HepG2 (cell line): ENCODE measurements around the gene MAP2K2. TPM values are rescaled to one million over a fixed set of nuclear protein-coding genes. Genes with fewer than 3 reads are reported as not detected.

Experiments used
- ATAC-seq: fragments of 200-7000 bp; cut with Tn5 transposase; 3 replicates; pipeline ENCODE4 v1.9.1; 2020; ENCODE audit warnings: mild to moderate bottlenecking, moderate library complexity
- BruUV-seq: library from RNA; stranded (reverse); fragments of 400-500 nt; replicated peaks from 2 replicates; lab custom pipeline; 2021; lab: Mats Ljungman, UMichigan
- CTCF ChIA-PET: fragments of 300-600 bp; formaldehyde crosslinking; extraction: SDS; loops from one replicate; lab custom pipeline; 2021; ENCODE audit warnings: low total read pairs, inconsistent platforms, low intra/inter-chr PET ratio; lab: Yijun Ruan, JAX
- POLR2A ChIA-PET: fragments of 350-600 bp; sonication (Branson Sonifier 250); formaldehyde crosslinking; loops from one replicate; lab custom pipeline; 2020; ENCODE audit warnings: antibody characterized with exemption, inconsistent platforms; lab: Yijun Ruan, JAX
- DNase-seq: peaks from one replicate; pipeline ENCODE4 v3.0.0-alpha.2; 2015; ENCODE audit warnings: low spot score
- FAIRE-seq: peaks from 3 replicates; lab custom pipeline; 2011; peaks lifted over from hg19 to GRCh38; lab: Jason Lieb, UNC
- H2AFZ ChIP-seq: one replicate; pipeline ENCODE4 v1.6.1; 2011; ENCODE audit warnings: low read length, inconsistent platforms
- H3K27ac ChIP-seq: fragments of 300-600 bp; 3 replicates; pipeline ENCODE4 v1.8.0; 2011; ENCODE audit warnings: mixed run types, mild to moderate bottlenecking, mixed read lengths, low read length, inconsistent platforms; ENCODE audit not compliant: insufficient read depth; ENCODE audit errors: extremely low read length
- H3K27me3 ChIP-seq, 2 experiments: fragments of 200-600 bp in 1 of 2; 2 replicates in 1 of 2; 3 replicates in 1 of 2; pipeline versions ENCODE4 v1.6.0 to v1.8.0; 2011; ENCODE audit warnings: low read length in 2 of 2, mild to moderate bottlenecking in 2 of 2, moderate library complexity in 2 of 2, inconsistent platforms in 1 of 2; ENCODE audit not compliant: insufficient read depth in 2 of 2, control insufficient read depth in 1 of 2
- H3K36me3 ChIP-seq, 2 experiments: fragments of 200-600 bp in 1 of 2; replicated peaks in 1 of 2; 2 replicates in 1 of 2; 3 replicates in 1 of 2; pipeline versions ENCODE4 v1.5.1 to v1.8.0; 2011; ENCODE audit warnings: low read length in 2 of 2, inconsistent platforms in 1 of 2; ENCODE audit not compliant: insufficient read depth in 2 of 2, control insufficient read depth in 1 of 2
- H3K4me1 ChIP-seq: 2 replicates; pipeline ENCODE4 v1.5.1; 2012; ENCODE audit warnings: low read length, inconsistent platforms; ENCODE audit not compliant: insufficient read depth
- H3K4me2 ChIP-seq: 2 replicates; pipeline ENCODE4 v1.6.0; 2011; ENCODE audit warnings: low read depth, low read length, inconsistent platforms
- H3K4me3 ChIP-seq, 3 experiments: fragments of 200-600 bp in 1 of 3; sonication (generic), shearing (Covaris generic) in 1 of 3; replicated peaks in 1 of 3; 2 replicates each; pipeline ENCODE4 v1.5.1; 2011 to 2016; ENCODE audit warnings: low read length in 3 of 3, inconsistent platforms in 2 of 3, low read depth in 2 of 3, mild to moderate bottlenecking in 2 of 3, control low read depth in 1 of 3, mixed read lengths in 1 of 3; ENCODE audit not compliant: insufficient read depth in 1 of 3
- H3K79me2 ChIP-seq: one replicate; pipeline ENCODE4 v1.6.1; 2011; ENCODE audit warnings: low read length, inconsistent platforms; ENCODE audit not compliant: insufficient read depth
- H3K9ac ChIP-seq: 2 replicates; pipeline ENCODE4 v1.6.0; 2011; ENCODE audit warnings: mild to moderate bottlenecking, low read depth, low read length, inconsistent platforms; ENCODE audit not compliant: insufficient read depth
- H3K9me3 ChIP-seq: 2 replicates; pipeline ENCODE4 v1.5.1; 2012; ENCODE audit warnings: mild to moderate bottlenecking, low read length
- H4K20me1 ChIP-seq: 2 replicates; pipeline ENCODE4 v1.6.0; 2011; ENCODE audit warnings: inconsistent platforms, mild to moderate bottlenecking, low read length, moderate library complexity; ENCODE audit not compliant: insufficient read depth
- AGO1 ChIP-seq: fragments of 200-400 bp; formaldehyde crosslinking; IDR thresholded peaks from 2 replicates; pipeline ENCODE4 v1.6.1; 2017; ENCODE audit warnings: mild to moderate bottlenecking, low read depth, low read length, moderate library complexity; ENCODE audit not compliant: poor library complexity, severe bottlenecking
- AGO2 ChIP-seq: fragments of 200-400 bp; formaldehyde crosslinking; optimal IDR thresholded peaks from 2 replicates; pipeline ENCODE3; 2017; ENCODE audit warnings: mild to moderate bottlenecking, low read depth, low read length, moderate library complexity
- YEATS2 ChIP-seq: sonication (generic); formaldehyde crosslinking; IDR thresholded peaks from 2 replicates; pipeline ENCODE4 v1.4.0; 2020; ENCODE audit warnings: missing genetic modification reagents, borderline replicate concordance
- WGBS: methylation state at CpG from one replicate; pipeline ENCODE4 v1.1.6; 2017; ENCODE audit warnings: low lambda C conversion rate; 5-methylcytosine and 5-hydroxymethylcytosine counted together
- in situ Hi-C: cut with HindIII; loops from 2 replicates; pipeline ENCODE4 v1.10.0; 2017; ENCODE audit warnings: low pct_unique_long_range_greater_than_20kb; ENCODE audit not compliant: extremely low pct_ligation_motif_present
- intact Hi-C: fragments of 100-400 bp; cut with micrococcal nuclease; formaldehyde crosslinking; loops from one replicate; pipeline ENCODE4 v1.10.0; 2022; ENCODE audit not compliant: unreplicated experiment
- polyA plus RNA-seq, 8 experiments: library from polyadenylated mRNA; depleted of rRNA in 3 of 8; stranded (reverse) in 7 of 8; unstranded in 1 of 8; fragments of >200 nt; fragmentation: Illumina TruSeq in 4 of 8; extraction: Trizol in 4 of 8; gene quantifications; 2 replicates each; pipeline versions ENCODE4 v1.2.1 to v1.2.3, GENCODE V29; 2011 to 2016; ENCODE audit warnings: low read depth in 4 of 8, missing spikeins in 1 of 8, mixed read lengths in 1 of 8; ENCODE audit not compliant: insufficient read depth in 1 of 8
- total RNA-seq, 5 experiments: library from RNA; depleted of rRNA; stranded (reverse); fragments of >200 nt; fragmentation: Illumina TruSeq; extraction: Trizol; gene quantifications; 2 replicates each; pipeline ENCODE4 v1.2.3, GENCODE V29; 2016; ENCODE audit warnings: low read depth in 1 of 5
- TF ChIP-seq, protein P1 (sequence below): sonication (generic); formaldehyde crosslinking; IDR thresholded peaks from 2 replicates; pipeline ENCODE4 v1.4.0; 2020; ENCODE audit warnings: mild to moderate bottlenecking, missing genetic modification reagents
- TF ChIP-seq, protein P2 (sequence below): sonication (generic); formaldehyde crosslinking; IDR thresholded peaks from 2 replicates; pipeline ENCODE4 v1.4.0; 2020; ENCODE audit warnings: missing genetic modification reagents, borderline replicate concordance
- TF ChIP-seq, protein P3 (sequence below): IDR thresholded peaks from 2 replicates; pipeline ENCODE4 v1.6.1; 2012; ENCODE audit warnings: inconsistent platforms
- TF ChIP-seq, protein P4 (sequence below): sonication (generic); formaldehyde crosslinking; IDR thresholded peaks from 2 replicates; pipeline ENCODE4 v1.8.0; 2022; ENCODE audit warnings: mild to moderate bottlenecking, missing genetic modification reagents; ENCODE audit not compliant: insufficient replicate concordance

MAP2K2 gene
- total and polyA plus RNA-seq, 2 of the 13 experiments (the other 11 are each of a cell fraction or from before 2014, with no cell fraction given) = 70.3 to 80.9 TPM

DNA sequence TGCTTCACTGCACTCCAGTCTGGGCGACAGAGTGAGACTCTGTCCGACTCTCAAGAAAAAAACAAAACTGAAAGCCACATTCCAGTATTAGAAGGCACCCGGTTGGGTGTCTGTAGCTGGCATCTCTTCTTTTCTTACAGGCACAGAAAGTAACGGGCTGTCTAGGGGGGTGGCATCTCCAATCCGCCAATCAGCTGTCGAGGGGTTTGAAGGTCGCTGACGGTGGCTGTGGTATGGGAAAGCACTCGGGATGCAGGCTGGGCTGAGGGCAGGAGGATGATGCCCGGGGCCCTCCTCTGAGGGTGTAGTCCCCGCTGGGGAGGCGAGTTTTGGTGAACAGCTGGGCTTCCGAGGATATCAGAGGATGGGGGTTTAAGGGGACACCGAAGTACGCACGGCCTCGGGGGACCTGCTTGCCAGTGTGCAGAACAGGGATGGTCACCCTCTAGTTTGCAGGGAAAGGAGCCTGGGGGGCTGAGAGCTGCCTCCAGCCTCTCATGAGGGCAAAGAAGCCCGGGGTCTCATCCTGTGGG lies 30.2 kb downstream of the MAP2K2 start (continued):
- TF ChIP-seq, protein P1, sequence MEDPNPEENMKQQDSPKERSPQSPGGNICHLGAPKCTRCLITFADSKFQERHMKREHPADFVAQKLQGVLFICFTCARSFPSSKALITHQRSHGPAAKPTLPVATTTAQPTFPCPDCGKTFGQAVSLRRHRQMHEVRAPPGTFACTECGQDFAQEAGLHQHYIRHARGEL (CRISPR knock-in tag) = no peak
- TF ChIP-seq AGO1 = no peak
- no peak for TF ChIP-seq YEATS2 (CRISPR knock-in tag)
- TF ChIP-seq, protein P2, sequence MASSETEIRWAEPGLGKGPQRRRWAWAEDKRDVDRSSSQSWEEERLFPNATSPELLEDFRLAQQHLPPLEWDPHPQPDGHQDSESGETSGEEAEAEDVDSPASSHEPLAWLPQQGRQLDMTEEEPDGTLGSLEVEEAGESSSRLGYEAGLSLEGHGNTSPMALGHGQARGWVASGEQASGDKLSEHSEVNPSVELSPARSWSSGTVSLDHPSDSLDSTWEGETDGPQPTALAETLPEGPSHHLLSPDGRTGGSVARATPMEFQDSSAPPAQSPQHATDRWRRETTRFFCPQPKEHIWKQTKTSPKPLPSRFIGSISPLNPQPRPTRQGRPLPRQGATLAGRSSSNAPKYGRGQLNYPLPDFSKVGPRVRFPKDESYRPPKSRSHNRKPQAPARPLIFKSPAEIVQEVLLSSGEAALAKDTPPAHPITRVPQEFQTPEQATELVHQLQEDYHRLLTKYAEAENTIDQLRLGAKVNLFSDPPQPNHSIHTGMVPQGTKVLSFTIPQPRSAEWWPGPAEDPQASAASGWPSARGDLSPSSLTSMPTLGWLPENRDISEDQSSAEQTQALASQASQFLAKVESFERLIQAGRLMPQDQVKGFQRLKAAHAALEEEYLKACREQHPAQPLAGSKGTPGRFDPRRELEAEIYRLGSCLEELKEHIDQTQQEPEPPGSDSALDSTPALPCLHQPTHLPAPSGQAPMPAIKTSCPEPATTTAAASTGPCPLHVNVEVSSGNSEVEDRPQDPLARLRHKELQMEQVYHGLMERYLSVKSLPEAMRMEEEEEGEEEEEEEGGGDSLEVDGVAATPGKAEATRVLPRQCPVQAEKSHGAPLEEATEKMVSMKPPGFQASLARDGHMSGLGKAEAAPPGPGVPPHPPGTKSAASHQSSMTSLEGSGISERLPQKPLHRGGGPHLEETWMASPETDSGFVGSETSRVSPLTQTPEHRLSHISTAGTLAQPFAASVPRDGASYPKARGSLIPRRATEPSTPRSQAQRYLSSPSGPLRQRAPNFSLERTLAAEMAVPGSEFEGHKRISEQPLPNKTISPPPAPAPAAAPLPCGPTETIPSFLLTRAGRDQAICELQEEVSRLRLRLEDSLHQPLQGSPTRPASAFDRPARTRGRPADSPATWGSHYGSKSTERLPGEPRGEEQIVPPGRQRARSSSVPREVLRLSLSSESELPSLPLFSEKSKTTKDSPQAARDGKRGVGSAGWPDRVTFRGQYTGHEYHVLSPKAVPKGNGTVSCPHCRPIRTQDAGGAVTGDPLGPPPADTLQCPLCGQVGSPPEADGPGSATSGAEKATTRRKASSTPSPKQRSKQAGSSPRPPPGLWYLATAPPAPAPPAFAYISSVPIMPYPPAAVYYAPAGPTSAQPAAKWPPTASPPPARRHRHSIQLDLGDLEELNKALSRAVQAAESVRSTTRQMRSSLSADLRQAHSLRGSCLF (CRISPR knock-in tag) = no peak

DNA sequence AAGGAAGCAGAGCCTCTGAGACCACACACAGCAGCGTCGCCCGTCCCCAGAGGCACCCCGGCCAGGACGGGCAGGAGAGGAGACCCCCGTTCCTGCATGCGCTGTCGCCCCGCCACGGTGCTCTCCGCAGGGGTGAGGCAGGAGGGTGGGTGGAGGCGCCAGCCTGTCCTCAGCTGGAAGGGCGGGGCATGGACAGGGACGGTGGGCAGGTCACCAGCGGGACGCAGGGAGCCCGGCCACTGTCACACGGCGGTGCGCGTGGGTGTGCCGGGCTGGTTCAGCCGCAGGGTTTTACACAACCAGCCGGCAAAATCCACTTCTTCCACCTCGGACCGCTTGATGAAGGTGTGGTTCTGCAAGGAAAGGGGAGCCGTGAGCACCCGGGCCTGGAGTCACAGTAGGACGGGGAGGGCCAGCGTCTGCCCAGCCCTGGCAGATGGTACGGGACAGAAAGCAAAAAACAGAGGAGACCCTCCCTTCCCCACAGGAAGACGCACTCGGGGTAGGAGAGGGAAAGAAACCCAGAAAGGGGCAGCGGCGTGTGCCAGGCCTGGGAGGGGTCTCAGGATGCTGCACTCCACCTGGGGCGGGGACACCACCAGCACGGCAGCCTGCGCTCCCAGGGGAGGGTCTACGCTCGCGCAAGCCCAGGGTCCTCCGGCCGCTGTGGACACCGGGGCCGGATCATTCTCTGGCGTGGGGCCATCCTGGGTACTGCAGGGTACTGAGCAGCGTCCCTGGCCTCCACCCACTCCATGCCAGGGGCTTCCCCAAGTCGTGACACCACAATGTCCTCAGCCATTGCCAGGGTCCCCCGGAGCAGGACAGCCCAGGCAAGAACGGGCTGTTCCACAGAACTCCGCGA lies 33.3 kb downstream of the MAP2K2 start:
- no peak overlapping the region for H3K4me3 ChIP-seq
- no peak overlapping the region for H2AFZ ChIP-seq
- BruUV-seq = no TSS peak
- peaks cover 4 to 7% of the 10 kb centered on the region in 2 experiments; a peak in 3 of 5 replicates for H3K36me3 ChIP-seq
- WGBS = 94% methylated on average over 36 of the region's 52 CpGs
- H3K4me2 ChIP-seq = no peak overlapping the region
- H3K9me3 ChIP-seq = no peaks in the 10 kb centered on the region
- CTCF ChIA-PET = no interaction called here
- no peak for ATAC-seq
- no peak overlapping the region for H3K9ac ChIP-seq
- H3K79me2 ChIP-seq = no peaks in the 10 kb centered on the region
- intact Hi-C loops (no loop called here), in situ Hi-C loops (no loop called here)
- H3K27ac ChIP-seq = no peak overlapping the region
- TF ChIP-seq AGO2 = peak; percentile 34
- TF ChIP-seq, protein P3, sequence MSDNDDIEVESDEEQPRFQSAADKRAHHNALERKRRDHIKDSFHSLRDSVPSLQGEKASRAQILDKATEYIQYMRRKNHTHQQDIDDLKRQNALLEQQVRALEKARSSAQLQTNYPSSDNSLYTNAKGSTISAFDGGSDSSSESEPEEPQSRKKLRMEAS = no peak
- TF ChIP-seq, protein P4, sequence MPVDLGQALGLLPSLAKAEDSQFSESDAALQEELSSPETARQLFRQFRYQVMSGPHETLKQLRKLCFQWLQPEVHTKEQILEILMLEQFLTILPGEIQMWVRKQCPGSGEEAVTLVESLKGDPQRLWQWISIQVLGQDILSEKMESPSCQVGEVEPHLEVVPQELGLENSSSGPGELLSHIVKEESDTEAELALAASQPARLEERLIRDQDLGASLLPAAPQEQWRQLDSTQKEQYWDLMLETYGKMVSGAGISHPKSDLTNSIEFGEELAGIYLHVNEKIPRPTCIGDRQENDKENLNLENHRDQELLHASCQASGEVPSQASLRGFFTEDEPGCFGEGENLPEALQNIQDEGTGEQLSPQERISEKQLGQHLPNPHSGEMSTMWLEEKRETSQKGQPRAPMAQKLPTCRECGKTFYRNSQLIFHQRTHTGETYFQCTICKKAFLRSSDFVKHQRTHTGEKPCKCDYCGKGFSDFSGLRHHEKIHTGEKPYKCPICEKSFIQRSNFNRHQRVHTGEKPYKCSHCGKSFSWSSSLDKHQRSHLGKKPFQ (CRISPR knock-in tag) = no peak
- H3K27me3 ChIP-seq = no peaks in the 10 kb centered on the region
- H3K4me1 ChIP-seq = peaks cover 17% of the 10 kb centered on the region
- POLR2A ChIA-PET = no interaction called here
- no peak for DNase-seq
- FAIRE-seq = no peak
- H4K20me1 ChIP-seq = no peaks in the 10 kb centered on the region
